ENCODE measurements around the gene ARMC5.

- TF ChIP-seq POLR2A (IDR thresholded peaks at IDR 0.05; ENCODE audit: low read length) (no peak), GATA1 (IDR thresholded peaks at IDR 0.05; ENCODE audit: low read depth, low read length) (no peak)
Observed at GRCh38 chr16:31477220-31478216, 18.2 kb downstream of the ARMC5 start.
